Ovary (tissue), 9 donors: ENCODE data around the gene METRNL. TPM values are rescaled to one million over a fixed set of nuclear protein-coding genes. Genes with fewer than 3 reads are reported as not detected.

ENCODE experiments used
- DNase-seq, 5 donors: peaks; one replicate each; pipeline ENCODE4 v3.0.0-alpha.2; 2019 to 2020
- H3K27ac ChIP-seq, 2 donors: fragments of 200-600 bp; one replicate each; pipeline versions ENCODE4 v1.5.1 to v1.8.0; 2019 to 2022
- H3K27me3 ChIP-seq: fragments of 200-600 bp; one replicate; pipeline ENCODE4 v1.8.0; 2022
- H3K36me3 ChIP-seq: fragments of 200-600 bp; sonication (generic); one replicate; pipeline ENCODE4 v1.5.1; 2019
- H3K4me1 ChIP-seq: one replicate; pipeline ENCODE4 v1.8.1; 2013; ENCODE audit warnings: mild to moderate bottlenecking, moderate library complexity; ENCODE audit not compliant: insufficient read depth
- H3K4me3 ChIP-seq: fragments of 200-600 bp; sonication (generic); one replicate; pipeline ENCODE4 v1.5.1; 2017
- H3K9me3 ChIP-seq, 2 donors: fragments of 200-600 bp in 1 of 2; sonication (generic) in 1 of 2; one replicate each; pipeline versions ENCODE4 v1.5.1 to v1.8.1; 2013 to 2019; ENCODE audit warnings: mild to moderate bottlenecking in 1 of 2, moderate library complexity in 1 of 2
- CTCF ChIP-seq, 3 donors: fragments of 450-650 bp in 2 of 3; fragments of 200-600 bp in 1 of 3; IDR thresholded peaks; one replicate each; pipeline versions ENCODE4 v1.5.1 to v1.8.0; 2016 to 2022; ENCODE audit warnings: antibody characterized with exemption in 3 of 3, mild to moderate bottlenecking in 1 of 3
- EP300 ChIP-seq: sonication (generic); formaldehyde crosslinking; IDR thresholded peaks from one replicate; pipeline ENCODE4 v1.6.1; 2017; ENCODE audit warnings: antibody characterized with exemption
- POLR2A ChIP-seq: fragments of 450-650 bp; IDR thresholded peaks from one replicate; pipeline ENCODE4 v1.6.1; 2017; ENCODE audit warnings: antibody characterized with exemption, mild to moderate bottlenecking, moderate library complexity
- WGBS, 3 donors: extraction: QIAGEN DNeasy Blood & Tissue Kit in 1 of 3; methylation state at CpG; one replicate each; pipeline versions ENCODE4 v1.1.5 to v1.1.7; 2013 to 2017; 5-methylcytosine and 5-hydroxymethylcytosine counted together
- intact Hi-C, 4 donors: fragments of 100-400 bp; cut with DNase I; formaldehyde crosslinking; loops; one replicate each; pipeline versions ENCODE4 v1.11.0 to v1.15.1; 2022 to 2023
- polyA plus RNA-seq, 2 donors: library from polyadenylated mRNA; stranded (reverse); fragments of 200-250 nt in 1 of 2; fragments of 350-450 nt in 1 of 2; fragmentation: Illumina TruSeq in 1 of 2; extraction: RNeasy Lipid Tissue Mini Kit (QIAGEN cat#74804) in 1 of 2; gene quantifications; one replicate each; pipeline ENCODE4 v1.2.3, GENCODE V29; 2013 to 2014
- total RNA-seq, 7 donors: library from RNA; depleted of rRNA in 2 of 7; stranded (reverse); fragments of >200 nt in 2 of 7; fragmentation: NEBNext Ultra II Directional in 3 of 7; extraction: Animal tissue kit (Norgen Biotek cat#: 25700) in 3 of 7; gene quantifications; one replicate each; pipeline versions ENCODE4 v1.1.0 to v1.2.4, GENCODE V29; 2016 to 2023
- donor health status: DM: no; HTN: no; CAD: no; lungs with moderate emphysema.
- donor health status: DM: no; HTN: no; CAD: no.
- donor health status: Bipolar disorder and iron deficiency.
- donor health status: DM: yes; HTN: yes; CAD: no.
- donor health status: DM: no; HTN: no; CAD: no.
- donor health status: DM: yes; HTN: yes; CAD: no.

The METRNL gene
- total and polyA plus RNA-seq, 9 donors, result 4.3 to 84.3 (median 29.4) TPM

GRCh38 chr17:83106913-83107655 lies 27.7 kb downstream of the METRNL start:
- H3K9me3 ChIP-seq, result no peaks in the 10 kb centered on the region
- H3K36me3 ChIP-seq, result no peaks in the 10 kb centered on the region
- H3K27me3 ChIP-seq, result no peaks in the 10 kb centered on the region
- no peak for DNase-seq
- no peak overlapping the region for H3K4me3 ChIP-seq
- intact Hi-C loops, result no loop called here
- TF ChIP-seq EP300 (no peak), CTCF (IDR thresholded peaks at IDR 0.05) (no peak), POLR2A (no peak)
- H3K27ac ChIP-seq, result no peak overlapping the region
- peaks cover 17% of the 10 kb centered on the region for H3K4me1 ChIP-seq
- WGBS, 3 donors, result 78 to 83% (median 81%) methylated on average over 17 of the region's 17 CpGs

GRCh38 chr17:83107656-83108048 lies 28.2 kb downstream of the METRNL start:
- Histone ChIP-seq H3K27me3 (no peaks in the 10 kb centered on the region), H3K27ac (no peak overlapping the region), H3K4me3 (no peak overlapping the region), H3K4me1 (peaks cover 17% of the 10 kb centered on the region), H3K9me3 (no peaks in the 10 kb centered on the region), H3K36me3 (no peaks in the 10 kb centered on the region)
- WGBS, 3 donors, result 63 to 76% (median 67%) methylated on average over 12 to 14 of the region's 14 CpGs
- TF ChIP-seq EP300 (no peak), POLR2A (no peak), CTCF (IDR thresholded peaks at IDR 0.05) (no peak)
- intact Hi-C loops, result no loop called here
- no peak for DNase-seq

GRCh38 chr17:83108709-83109108 lies 29.3 kb downstream of the METRNL start:
- intact Hi-C loops, result no loop called here
- Histone ChIP-seq H3K9me3 (no peaks in the 10 kb centered on the region), H3K4me3 (no peak overlapping the region), H3K27me3 (no peaks in the 10 kb centered on the region), H3K4me1 (peaks cover 17% of the 10 kb centered on the region), H3K27ac (no peak overlapping the region), H3K36me3 (no peaks in the 10 kb centered on the region)
- 93 to 94% (median 94%) methylated on average over 25 of the region's 25 CpGs for WGBS, 3 donors
- DNase-seq, result no peak
- TF ChIP-seq EP300 (no peak), CTCF (IDR thresholded peaks at IDR 0.05) (no peak), POLR2A (no peak)

GRCh38 chr17:83109386-83109785 lies 30.0 kb downstream of the METRNL start:
- Histone ChIP-seq H3K36me3 (no peaks in the 10 kb centered on the region), H3K9me3 (no peaks in the 10 kb centered on the region), H3K27ac (no peak overlapping the region), H3K27me3 (no peaks in the 10 kb centered on the region), H3K4me1 (peaks cover 17% of the 10 kb centered on the region), H3K4me3 (no peak overlapping the region)
- TF ChIP-seq CTCF (IDR thresholded peaks at IDR 0.05) (no peak), EP300 (no peak)
- intact Hi-C loops, result no loop called here
- no peak for DNase-seq
- WGBS, 3 donors, result 70 to 81% (median 75%) methylated on average over 11 of the region's 11 CpGs
